ENCODE measurements around the gene PBX3.

Gene PBX3

DNA sequence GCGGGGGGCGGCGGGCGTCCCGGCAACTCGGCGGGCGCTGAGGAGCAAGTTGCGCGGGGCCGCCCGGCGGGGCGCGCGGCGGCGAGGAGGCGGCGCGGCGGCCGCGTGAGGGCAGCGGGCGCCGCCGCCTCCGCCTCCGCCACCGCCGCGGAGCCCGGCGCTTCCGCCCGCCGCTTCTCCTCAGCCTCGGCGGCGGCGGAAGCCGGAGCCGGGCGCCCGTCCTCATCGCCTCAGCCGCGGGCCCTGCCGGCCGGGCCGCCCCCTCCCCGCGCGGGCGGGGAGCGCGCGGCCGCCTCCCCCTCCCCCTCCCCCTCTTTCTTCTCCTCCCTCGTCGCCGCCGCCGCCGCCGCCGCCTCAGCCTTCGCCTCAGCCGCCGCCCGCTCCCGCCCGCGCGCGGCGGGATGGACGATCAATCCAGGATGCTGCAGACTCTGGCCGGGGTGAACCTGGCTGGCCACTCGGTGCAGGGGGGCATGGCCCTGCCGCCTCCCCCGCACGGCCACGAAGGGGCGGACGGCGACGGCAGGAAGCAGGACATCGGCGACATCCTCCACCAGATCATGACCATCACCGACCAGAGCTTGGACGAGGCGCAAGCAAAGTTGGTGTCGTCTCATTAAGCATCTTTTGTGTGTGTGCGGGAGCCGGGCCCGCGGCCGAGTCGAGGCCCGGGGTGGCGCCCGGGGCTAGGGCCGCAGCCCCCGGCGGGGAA is at the start of gene PBX3:
Gene PBX3 (plus strand): TSS at position 321 of the 712 bp plus-strand sequence.
- peak; percentile 53 for DNase-seq (ENCODE audit: extremely low spot score)
- ChIA-PET CTCF (no interaction called here), POLR2A (no interaction called here)
- TF ChIP-seq CTBP1 (IDR thresholded peaks at IDR 0.05; ENCODE audit: borderline replicate concordance) (no peak; the same call in 1 of the 2 replicates), LEF1 (IDR thresholded peaks at IDR 0.05; ENCODE audit: borderline replicate concordance) (no peak), NFRKB (IDR thresholded peaks at IDR 0.05) (no peak), FOXM1 (IDR thresholded peaks at IDR 0.05; ENCODE audit: borderline replicate concordance) (no peak), ZNF384 (IDR thresholded peaks at IDR 0.05) (no peak), SUZ12 (IDR thresholded peaks at IDR 0.05) (no peak), ARNT (IDR thresholded peaks at IDR 0.05) (no peak), SP1 (IDR thresholded peaks at IDR 0.05) (no peak), HDGF (IDR thresholded peaks at IDR 0.05; ENCODE audit: borderline replicate concordance) (no peak), L3MBTL2 (conservative IDR thresholded peaks at IDR 0.05) (no peak), TARDBP (IDR thresholded peaks at IDR 0.05) (no peak), FOXK2 (IDR thresholded peaks at IDR 0.05) (no peak), ELF4 (IDR thresholded peaks at IDR 0.05) (no peak), FOXA1 (IDR thresholded peaks at IDR 0.05) (no peak), BHLHE40 (IDR thresholded peaks at IDR 0.05; ENCODE audit: borderline replicate concordance) (no peak)
- TF ChIP-seq, protein P1, sequence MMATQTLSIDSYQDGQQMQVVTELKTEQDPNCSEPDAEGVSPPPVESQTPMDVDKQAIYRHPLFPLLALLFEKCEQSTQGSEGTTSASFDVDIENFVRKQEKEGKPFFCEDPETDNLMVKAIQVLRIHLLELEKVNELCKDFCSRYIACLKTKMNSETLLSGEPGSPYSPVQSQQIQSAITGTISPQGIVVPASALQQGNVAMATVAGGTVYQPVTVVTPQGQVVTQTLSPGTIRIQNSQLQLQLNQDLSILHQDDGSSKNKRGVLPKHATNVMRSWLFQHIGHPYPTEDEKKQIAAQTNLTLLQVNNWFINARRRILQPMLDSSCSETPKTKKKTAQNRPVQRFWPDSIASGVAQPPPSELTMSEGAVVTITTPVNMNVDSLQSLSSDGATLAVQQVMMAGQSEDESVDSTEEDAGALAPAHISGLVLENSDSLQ (IDR thresholded peaks at IDR 0.05): no peak

GRCh38 chr9:125699870-125700269 is 47.3 kb upstream of the PBX3 start:
- TF ChIP-seq ARNT (IDR thresholded peaks at IDR 0.05) (no peak), FOXA1 (IDR thresholded peaks at IDR 0.05) (no peak), TARDBP (IDR thresholded peaks at IDR 0.05) (no peak)
- POLR2A ChIA-PET: no interaction called here
- no peak for DNase-seq (ENCODE audit: extremely low spot score)
- CTCF ChIA-PET: interaction anchor here (0.6 kb wide), 1 partner anchor 90 kb away, joined by 8 read pairs; no protein-coding TSS in a partner anchor

DNA sequence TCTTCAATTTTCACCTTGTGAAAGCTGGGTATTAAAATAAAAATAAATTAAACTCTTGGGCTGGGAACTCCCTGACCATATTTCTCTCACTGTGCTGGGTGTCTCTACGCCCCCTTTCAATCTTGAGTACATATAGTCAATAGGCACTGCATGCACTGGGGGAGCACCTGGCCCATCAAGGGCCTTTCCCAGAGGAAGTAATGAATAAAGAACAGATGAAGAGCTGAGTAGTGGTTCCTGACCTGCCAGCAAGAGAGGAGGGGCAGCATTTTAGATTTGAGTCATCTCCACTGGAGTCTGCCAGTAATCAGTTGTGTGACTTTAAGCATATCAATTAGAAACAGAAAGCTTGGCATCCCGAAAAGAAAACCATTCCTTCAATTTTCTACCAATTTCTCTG is 46.4 kb upstream of the PBX3 start:
- no peak for DNase-seq (ENCODE audit: extremely low spot score)
- POLR2A ChIA-PET: no interaction called here
- CTCF ChIA-PET: no interaction called here
- no peak for TF ChIP-seq SUZ12 (IDR thresholded peaks at IDR 0.05)

DNA sequence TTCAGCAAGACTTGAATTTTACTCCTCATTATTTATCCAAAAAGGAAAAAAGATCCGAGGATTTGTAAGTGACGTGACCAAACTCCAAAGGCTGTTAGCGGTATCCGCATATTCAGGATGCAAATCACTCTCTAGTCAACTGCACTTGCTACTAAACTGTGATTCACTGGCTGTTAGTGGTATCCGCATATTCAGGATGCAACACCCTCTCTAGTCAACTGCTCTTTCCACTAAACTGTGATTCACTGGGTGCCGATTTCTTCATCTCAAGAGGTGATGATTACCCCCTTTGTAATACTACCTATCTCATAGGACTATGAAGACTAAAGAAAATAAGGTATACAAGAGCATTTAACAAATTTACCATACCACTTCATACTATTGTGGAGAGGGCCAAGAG is 45.8 kb upstream of the PBX3 start:
- CTCF ChIA-PET: no interaction called here
- POLR2A ChIA-PET: no interaction called here
- no peak for DNase-seq (ENCODE audit: extremely low spot score)
- TF ChIP-seq BHLHE40 (IDR thresholded peaks at IDR 0.05; ENCODE audit: borderline replicate concordance) (no peak), LEF1 (IDR thresholded peaks at IDR 0.05; ENCODE audit: borderline replicate concordance) (no peak), L3MBTL2 (conservative IDR thresholded peaks at IDR 0.05) (no peak), HDGF (IDR thresholded peaks at IDR 0.05; ENCODE audit: borderline replicate concordance) (no peak), SUZ12 (IDR thresholded peaks at IDR 0.05) (no peak), FOXA1 (IDR thresholded peaks at IDR 0.05) (no peak), FOXM1 (IDR thresholded peaks at IDR 0.05; ENCODE audit: borderline replicate concordance) (no peak), CTBP1 (IDR thresholded peaks at IDR 0.05; ENCODE audit: borderline replicate concordance) (no peak), SP1 (IDR thresholded peaks at IDR 0.05) (no peak), ELF4 (IDR thresholded peaks at IDR 0.05) (no peak), TARDBP (IDR thresholded peaks at IDR 0.05) (no peak), ZNF384 (IDR thresholded peaks at IDR 0.05) (no peak), ARNT (IDR thresholded peaks at IDR 0.05) (no peak), NFRKB (IDR thresholded peaks at IDR 0.05) (no peak), FOXK2 (IDR thresholded peaks at IDR 0.05) (no peak)
- TF ChIP-seq, protein P1 (IDR thresholded peaks at IDR 0.05): no peak

DNA sequence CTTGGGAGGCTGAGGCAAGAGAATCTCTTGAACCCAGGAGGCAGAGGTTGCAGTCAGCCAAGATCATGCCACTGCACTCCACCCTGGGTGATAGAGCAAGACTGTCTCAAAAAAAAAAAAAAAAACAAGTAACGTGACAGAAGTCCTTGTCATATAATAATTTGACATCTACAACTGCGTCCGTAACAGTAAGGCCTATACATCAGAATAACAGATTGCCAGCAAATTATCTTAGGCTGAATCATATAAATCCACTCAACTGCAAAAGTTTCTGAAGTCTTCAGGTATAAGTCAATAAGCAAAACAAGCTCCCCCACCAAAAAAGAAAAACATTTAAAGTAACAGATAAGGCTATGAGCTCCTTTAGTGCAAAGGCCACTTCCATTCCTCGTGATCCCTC is 43.5 kb upstream of the PBX3 start:
- ChIA-PET POLR2A (no interaction called here), CTCF (interaction anchor here (0.6 to 1.2 kb wide), 2 partner anchors 12 to 669 kb away, joined by 3 to 4 read pairs; no protein-coding TSS in a partner anchor)
- no peak for DNase-seq (ENCODE audit: extremely low spot score)
- TF ChIP-seq ELF4 (IDR thresholded peaks at IDR 0.05) (no peak), SUZ12 (IDR thresholded peaks at IDR 0.05) (no peak), LEF1 (IDR thresholded peaks at IDR 0.05; ENCODE audit: borderline replicate concordance) (no peak), TARDBP (IDR thresholded peaks at IDR 0.05) (no peak), ARNT (IDR thresholded peaks at IDR 0.05) (no peak), FOXM1 (IDR thresholded peaks at IDR 0.05; ENCODE audit: borderline replicate concordance) (no peak), HDGF (IDR thresholded peaks at IDR 0.05; ENCODE audit: borderline replicate concordance) (no peak), L3MBTL2 (conservative IDR thresholded peaks at IDR 0.05) (no peak), CTBP1 (IDR thresholded peaks at IDR 0.05; ENCODE audit: borderline replicate concordance) (no peak)
- TF ChIP-seq, protein P1 (IDR thresholded peaks at IDR 0.05): no peak

- CTCF ChIA-PET: no interaction called here
- no peak for DNase-seq (ENCODE audit: extremely low spot score)
- POLR2A ChIA-PET: interaction anchor here (1.1 to 1.7 kb wide), 3 partner anchors 15 to 25 kb away, joined by 3 to 10 read pairs (median 4); no protein-coding TSS in a partner anchor
- TF ChIP-seq LEF1 (IDR thresholded peaks at IDR 0.05; ENCODE audit: borderline replicate concordance) (no peak), BHLHE40 (IDR thresholded peaks at IDR 0.05; ENCODE audit: borderline replicate concordance) (no peak), ARNT (IDR thresholded peaks at IDR 0.05) (no peak), FOXK2 (IDR thresholded peaks at IDR 0.05) (no peak), CTBP1 (IDR thresholded peaks at IDR 0.05; ENCODE audit: borderline replicate concordance) (no peak), ZNF384 (IDR thresholded peaks at IDR 0.05) (no peak), TARDBP (IDR thresholded peaks at IDR 0.05) (no peak), ELF4 (IDR thresholded peaks at IDR 0.05) (no peak), FOXM1 (IDR thresholded peaks at IDR 0.05; ENCODE audit: borderline replicate concordance) (no peak), FOXA1 (IDR thresholded peaks at IDR 0.05) (no peak), SUZ12 (IDR thresholded peaks at IDR 0.05) (no peak), NFRKB (IDR thresholded peaks at IDR 0.05) (no peak), L3MBTL2 (conservative IDR thresholded peaks at IDR 0.05) (no peak), SP1 (IDR thresholded peaks at IDR 0.05) (no peak), HDGF (IDR thresholded peaks at IDR 0.05; ENCODE audit: borderline replicate concordance) (no peak)
- TF ChIP-seq, protein P1 (IDR thresholded peaks at IDR 0.05): no peak
Measured at GRCh38 chr9:125705893-125706292, 41.3 kb upstream of the PBX3 start.
